GOT3 (cell line): ENCODE results near the gene ST6GALNAC4.

ENCODE experiments used
- DNase-seq: peaks from one replicate; lab custom pipeline; 2025; ENCODE audit warnings: mixed read lengths; lab: John Stamatoyannopoulos, UW

Gene ST6GALNAC4, protein sequence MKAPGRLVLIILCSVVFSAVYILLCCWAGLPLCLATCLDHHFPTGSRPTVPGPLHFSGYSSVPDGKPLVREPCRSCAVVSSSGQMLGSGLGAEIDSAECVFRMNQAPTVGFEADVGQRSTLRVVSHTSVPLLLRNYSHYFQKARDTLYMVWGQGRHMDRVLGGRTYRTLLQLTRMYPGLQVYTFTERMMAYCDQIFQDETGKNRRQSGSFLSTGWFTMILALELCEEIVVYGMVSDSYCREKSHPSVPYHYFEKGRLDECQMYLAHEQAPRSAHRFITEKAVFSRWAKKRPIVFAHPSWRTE

DNA sequence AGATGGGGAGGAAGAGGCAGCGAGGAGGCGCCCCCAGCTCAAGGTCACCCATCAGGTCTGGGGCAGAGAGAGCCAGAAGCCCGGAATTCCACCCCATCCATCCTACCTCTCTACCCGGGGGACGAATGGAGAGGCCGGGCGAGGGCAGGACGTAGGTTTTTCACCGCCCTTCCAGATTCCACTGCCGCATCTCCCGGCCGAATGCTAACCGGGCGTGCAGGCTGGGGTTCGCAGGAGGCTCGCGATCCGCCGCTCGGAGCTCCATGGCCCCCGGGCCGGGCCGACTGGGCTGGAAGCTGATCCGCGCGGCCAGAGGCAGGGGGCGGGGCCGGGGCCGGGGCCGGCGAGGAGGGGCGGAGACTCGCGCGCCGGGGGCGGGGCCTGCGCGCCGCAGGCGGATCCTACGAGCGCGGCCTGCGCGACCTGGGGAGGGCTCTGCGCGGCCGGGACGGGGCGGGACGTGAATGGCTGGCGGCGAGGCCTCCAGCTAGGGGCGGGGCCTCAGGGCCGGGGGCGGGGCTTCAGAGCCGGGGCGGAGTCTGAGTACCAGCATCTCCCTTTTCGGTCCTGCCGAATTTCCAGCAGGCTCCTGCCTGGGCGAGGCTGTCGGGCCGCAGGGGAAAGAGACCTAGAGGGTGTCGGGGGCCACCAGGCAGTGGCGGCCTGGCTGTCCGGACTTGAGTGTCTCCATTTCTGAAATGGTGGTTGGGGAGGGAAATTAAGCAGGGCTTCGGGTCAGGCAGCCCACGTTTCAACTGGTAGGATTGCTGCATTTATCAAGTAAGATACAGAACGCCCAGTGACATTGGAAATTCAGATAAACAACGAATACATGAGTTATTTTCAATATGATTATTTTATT, at the start of gene ST6GALNAC4:
TSS of gene ST6GALNAC4 (minus strand) at position 322 of the 862 bp plus-strand sequence. CDS start 622 bp downstream, outside the sequence.
- DNase-seq = peak; percentile 68

DNA sequence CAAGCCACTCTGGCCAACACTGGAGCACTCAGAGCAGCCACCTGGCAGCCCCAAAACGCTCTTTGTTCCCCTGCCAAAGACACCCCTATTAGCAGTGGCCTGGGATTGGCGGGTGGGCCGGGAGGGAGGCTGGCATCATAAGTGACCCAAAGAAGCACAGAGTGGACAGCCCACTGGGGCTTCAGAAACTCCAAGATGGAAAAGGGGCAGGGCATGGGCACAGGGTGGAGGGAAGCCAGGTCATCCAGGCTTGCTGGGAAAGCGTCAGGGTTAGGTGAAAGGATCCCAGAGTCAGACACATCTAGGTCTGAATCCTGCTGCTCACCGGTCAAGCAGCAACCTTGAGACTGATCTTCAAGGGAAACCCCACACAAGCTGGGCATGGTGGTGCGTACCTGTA, 49.1 kb upstream of the ST6GALNAC4 start:
- no peak for DNase-seq

DNA sequence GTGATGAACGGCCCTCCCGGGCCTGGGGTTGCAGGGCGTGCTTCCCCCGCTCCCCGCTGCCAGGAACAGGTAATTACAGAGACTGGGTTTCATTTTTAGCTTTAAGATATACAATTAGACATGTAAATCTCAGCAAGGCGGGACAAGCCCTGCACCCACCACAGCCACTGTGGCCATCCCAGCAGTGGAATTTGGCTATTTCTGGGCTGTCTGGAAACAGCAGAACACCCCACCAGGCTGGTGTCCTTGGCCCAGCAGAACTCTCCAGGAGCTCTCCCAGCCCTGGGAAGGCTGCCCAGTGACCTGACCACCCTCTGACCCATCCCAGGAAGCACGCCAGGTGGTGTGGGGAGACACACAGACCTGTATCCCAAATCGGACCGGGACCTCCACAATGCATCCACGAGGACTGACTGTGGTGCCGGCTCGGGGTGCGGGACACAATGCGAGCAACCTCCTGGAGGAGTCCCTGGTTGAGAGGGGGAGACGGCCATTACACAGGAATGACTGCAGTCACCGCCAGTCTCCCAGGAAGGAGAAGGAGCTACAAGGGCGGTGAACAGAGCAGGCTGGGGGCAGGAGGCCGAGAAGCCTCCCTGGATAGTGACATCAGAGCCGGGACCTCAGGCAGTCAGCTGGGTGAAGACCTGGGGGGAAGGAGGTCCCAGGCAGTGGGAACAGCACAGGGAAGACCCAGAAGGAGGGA, 46.7 kb upstream of the ST6GALNAC4 start:
- DNase-seq = no peak

DNA sequence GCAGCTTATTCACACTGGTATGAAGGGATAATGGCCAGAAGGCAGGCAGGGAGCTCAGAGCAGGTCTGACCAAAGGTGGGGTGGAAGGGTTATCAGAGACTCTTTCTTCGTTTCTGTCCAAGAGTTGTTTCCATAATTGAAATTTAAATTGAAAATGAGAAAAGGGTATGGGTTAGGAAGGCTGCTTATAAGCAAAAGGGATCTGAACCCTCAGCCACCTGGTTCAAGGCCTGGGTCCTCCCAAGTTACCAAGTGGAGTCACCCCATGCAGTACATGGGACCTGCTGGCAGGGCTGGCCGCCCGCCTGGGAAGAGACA, 46.2 kb upstream of the ST6GALNAC4 start:
- no peak for DNase-seq

DNA sequence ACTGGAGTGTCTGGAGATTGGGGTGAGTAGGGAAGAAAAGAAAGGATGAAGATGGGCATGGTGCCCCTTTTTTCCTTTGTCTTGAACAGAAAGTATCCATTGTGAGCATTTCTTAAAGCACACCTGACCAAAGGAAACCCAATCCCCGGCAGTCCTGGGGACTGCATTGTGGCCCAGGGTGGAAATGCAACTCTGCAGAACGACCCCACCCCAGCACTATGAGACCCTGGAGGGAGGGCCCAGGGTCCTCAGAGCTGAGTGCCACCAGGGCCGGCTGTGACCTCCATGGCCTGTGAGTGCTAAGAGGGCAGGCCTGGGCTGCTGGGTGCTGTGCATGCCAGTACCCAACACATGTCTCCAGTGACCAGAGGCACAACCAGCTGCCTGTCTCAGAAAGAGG, 45.4 kb upstream of the ST6GALNAC4 start:
- no peak for DNase-seq

DNA sequence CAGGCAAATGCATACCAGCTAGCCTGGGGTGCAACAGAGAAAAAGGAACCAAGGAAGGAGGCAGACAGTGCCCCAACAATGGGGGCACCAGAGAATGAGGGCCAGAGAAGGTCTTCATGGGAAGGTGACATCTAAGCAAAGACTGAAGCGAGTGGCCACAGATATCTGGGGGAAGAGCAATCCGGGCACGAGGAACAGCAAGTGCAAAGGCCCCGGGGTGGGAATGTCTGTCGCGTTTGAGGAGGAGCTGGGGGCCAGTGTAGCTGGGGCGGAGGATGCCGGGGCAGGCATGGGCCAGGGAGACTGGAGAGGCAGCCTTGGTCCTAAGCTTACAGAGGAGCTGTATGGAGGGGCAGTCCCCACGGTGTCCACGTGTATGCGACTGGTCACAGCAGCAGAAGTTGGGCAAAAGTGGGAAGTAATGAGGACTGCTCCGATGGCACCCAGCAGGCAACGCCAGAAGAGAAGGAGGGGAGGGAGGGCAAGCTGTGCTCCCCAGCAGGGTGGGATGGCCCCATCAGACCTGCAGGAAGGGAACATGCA, 44.8 kb upstream of the ST6GALNAC4 start:
- DNase-seq = no peak

DNA sequence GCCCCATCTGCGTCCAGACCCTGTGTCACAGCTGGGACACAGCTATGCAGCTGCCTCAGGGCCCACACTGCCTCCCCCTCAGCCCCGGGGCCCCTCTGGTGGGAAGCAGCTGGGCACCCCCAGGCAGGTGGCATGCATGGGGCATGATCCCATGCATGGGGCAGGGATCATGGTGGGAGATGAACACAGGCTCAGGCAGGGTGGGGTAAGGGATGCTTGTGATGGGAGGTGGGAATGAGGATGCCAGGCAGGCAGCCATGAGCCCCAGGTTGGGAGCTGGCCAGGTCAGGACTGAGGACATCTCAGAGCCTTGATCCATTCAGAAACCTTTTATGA, 44.3 kb upstream of the ST6GALNAC4 start:
- DNase-seq = no peak

DNA sequence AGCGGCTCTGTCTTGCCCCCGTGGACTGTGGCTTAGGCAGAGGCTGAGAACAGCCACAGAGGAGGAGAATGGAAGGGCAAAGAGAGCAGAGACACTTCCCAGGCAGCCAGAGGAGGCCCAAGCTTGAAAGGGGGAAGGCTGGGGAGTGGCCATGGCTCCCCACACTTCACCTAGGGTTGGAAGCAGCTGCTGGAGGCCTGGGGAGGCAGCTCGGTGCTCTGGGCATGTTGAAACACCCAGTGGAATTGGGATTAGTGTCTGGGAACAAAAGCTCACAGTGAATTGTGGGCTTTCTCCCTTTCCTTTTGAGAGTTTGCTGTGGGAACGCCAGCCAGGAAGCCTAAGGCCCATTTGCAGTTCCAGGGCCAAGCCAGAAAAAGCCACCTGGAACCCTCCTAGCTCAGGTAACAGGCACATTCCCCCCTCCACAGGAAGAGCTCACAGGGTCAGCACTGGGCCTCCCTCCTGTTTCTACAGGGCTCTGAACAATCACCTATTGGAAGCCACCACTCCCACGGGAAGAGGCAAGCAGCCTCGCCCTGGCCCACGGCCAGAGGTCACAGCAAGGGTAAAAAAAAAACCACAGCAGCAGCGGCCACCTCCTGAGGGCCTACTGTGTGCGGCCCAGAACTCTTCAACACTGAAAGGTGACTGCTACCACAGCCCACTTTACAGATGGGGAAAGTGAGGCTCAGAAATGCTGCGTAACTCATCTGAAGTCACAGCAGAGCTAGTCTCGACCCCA, 43.7 kb upstream of the ST6GALNAC4 start:
- DNase-seq = no peak

DNA sequence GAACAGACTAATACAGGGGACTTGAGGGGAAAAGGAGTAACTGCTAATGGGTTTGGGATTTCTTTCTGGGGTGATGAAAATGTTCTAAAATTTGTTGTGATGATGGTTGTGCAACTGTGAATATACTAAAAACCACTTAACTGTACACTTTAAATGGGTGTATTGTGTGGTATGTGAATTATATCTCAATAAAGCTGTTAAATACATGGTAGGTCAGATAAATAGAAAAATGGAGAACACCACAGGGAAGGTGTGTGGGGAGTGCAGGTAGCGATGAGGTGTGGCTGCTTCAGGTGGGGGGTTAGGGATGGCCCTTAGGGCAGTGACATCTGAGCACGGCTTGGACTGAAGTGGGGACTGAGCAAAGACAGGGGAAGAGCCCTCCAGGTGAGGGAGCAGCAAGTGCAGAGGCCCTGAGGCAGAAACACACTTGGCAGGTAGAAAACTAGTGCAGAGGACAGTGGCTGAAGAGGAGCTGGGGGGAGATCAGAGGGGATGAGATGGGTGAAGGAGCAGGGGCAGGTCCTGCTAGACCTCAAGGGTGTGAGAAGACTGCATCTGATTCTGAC, 43.1 kb upstream of the ST6GALNAC4 start:
- DNase-seq = no peak

DNA sequence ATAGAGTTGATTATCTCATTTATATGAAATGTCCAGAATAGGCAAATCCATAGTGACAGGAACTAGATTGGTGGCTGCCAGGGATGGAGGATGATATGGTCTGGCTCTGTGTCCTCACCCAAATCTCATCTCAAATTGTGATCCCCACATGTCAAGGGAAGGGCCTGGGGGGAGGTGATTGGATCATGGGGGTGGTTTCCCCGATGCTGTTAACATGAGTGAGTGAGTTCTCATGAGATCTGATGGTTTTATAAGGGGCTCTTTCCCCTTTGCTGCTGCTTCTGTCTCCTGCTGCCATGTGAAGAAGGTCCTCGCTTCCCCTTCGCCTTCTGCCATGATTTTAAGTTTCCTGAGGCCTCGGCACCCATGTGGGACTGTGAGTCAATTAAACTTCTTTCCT, 42.6 kb upstream of the ST6GALNAC4 start:
- DNase-seq = no peak

DNA sequence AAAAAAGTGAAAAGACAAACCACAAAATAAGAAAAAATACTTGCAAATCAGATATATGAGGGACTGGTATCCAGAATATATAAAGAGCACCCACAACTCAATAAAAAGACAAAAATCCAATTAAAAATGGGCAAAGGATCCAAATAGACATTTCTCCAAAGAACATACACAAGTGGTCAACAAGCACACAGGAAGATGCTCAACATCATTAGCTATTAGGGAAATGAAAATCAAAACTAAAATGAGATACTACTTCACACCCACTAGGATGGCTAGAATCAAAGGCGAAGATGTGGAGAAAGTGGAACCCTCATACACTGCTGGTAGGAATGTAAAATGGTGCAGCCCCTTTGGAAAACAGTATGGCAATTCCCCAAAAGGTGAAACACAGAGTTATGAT, 41.9 kb upstream of the ST6GALNAC4 start:
- DNase-seq = no peak

DNA sequence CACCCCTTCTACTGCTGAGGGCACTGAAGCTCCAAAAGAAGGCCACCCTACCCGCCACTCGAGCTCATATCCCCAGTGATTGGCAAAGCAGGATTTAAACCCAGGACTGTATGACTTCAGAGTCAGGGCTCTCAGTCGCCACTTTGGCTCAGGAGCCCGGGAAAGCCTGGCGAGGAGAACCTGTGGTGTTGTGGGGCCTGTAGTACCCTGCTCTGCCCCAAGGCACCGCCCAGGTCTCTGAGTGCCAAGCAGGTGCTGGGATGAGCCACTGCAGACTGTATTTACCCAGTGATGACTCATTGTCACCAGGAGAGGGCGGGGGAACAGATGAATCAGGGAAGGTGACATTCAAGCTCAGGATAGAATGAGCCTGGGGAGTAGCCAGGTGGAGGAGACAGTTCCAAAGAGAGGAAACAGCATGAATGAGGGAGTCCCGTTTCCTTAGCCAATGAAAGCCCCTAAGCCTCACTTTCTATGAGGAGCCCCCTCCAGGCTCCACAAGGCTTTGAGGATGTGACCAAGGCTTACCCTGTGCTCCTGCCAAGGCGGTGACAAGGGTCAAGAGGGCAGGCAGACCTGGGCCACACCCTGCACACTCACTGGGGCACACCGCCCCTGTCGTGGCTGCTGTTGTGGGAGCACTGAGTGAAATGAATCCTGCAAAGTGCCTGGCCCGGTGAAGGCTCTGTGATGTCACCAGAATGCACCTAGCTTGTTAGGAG, 38.6 kb upstream of the ST6GALNAC4 start:
- no peak for DNase-seq

DNA sequence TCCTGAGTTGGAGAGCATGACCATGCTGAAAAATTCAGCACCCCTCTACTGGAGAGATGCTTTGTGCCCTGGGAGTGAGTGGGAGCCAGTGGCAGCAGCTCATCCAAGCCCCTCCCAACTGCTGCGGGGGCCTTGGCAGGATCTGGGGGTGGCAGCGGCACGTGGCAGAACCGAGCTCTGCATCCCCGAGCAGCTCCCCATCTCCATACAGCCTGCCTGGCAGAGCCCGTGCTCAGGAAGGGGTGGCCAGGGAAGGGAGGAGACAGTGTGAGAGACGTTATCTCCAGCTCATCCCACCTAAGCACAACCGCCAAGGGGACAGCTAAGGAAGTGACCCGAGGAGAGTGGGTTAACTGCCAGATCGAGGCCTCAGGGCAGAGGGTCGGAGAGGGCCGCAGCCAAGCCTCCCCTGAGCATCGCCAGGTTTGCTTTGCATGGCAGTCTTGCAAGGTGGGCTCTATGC, 38.0 kb upstream of the ST6GALNAC4 start:
- DNase-seq = no peak

DNA sequence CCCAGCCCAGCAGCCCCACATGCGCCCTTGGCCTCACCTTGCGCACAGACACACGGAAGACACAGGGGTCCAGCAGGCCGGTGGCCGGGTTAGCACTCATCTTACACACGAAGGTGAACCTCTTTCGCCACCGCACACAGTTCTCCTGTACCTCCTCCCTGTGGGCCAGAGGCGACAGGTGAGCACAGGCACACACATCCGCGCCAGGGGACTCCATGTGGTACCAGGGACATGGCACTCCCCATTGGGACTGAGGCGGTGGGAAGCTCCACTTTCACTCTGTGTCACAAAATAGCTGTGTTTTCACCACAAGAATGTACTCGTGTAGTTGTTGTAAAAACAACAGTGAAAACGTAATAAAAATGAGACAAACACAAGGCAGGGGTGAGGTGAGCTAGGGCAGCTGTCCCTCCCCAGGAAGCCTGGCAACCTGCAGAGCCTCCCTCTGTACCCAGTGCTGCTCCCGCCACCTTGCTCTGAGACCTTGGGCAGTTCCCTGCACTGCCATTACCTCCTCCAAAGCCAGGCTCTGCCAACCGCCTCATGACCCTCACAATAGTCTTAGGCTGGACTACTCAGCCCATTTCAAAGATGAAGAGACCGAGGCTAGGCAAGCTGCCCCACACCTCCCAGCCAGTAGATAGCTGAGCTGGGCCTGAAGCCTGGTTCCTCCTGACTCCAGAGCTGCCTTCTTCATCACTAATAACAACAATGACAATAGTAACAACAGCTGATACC, 37.1 kb upstream of the ST6GALNAC4 start:
- DNase-seq = no peak

DNA sequence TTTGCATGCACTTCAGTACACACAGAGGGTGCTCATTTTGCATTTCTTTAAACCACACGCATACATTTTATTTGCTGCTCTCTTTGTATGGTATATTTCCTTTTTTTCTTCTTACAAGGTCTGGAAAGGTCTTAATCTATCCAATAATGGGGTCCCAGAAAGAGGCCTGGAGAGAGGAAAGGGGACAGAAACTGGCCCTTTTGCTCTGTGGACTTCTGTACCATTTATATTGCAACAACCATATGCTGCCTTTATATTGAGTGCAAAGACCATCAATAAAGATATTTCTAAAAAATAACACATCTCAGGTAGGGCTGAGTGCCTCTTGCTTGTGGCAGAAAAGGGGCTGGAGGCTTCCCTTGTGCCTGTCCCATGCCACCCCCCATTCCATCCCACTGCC, 36.3 kb upstream of the ST6GALNAC4 start:
- DNase-seq = no peak

DNA sequence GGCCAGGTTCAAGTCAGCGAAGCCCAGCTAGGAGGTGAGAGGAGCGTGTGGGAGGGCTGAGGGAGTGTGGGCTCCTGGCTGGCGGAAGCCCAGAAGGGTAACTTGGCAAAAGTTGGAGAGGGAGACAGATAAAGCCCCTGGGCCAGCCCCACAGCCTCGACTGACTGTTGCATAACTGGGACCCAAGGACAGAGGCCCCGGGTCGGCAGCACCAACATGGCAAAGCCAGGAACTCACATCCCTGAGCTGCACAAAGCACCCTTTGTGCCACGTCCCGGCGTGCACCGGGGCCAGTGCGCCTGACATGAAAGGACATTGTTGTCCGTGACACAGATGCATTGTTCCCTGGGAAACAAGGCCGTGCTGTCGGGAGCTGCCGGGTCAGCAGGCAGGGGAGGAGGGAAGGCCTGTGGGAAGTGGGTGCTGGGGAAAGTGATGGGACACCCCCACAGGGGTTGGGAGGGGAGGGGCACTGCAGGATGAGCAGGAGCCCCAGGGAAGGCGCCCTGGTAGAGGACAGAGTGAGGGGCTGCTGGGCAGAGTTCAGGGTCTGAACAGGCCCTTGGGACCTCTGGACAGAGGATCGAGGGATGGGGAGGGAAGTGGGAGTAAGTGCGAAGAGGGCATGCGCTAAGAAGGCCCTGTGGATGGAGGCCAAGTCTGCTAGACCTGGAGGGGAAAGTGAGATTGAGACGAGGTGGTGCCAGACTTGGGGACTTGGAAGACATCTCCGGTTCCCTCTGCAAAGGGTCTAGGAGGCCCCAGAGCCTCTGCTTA, 33.9 kb upstream of the ST6GALNAC4 start:
- DNase-seq = no peak

DNA sequence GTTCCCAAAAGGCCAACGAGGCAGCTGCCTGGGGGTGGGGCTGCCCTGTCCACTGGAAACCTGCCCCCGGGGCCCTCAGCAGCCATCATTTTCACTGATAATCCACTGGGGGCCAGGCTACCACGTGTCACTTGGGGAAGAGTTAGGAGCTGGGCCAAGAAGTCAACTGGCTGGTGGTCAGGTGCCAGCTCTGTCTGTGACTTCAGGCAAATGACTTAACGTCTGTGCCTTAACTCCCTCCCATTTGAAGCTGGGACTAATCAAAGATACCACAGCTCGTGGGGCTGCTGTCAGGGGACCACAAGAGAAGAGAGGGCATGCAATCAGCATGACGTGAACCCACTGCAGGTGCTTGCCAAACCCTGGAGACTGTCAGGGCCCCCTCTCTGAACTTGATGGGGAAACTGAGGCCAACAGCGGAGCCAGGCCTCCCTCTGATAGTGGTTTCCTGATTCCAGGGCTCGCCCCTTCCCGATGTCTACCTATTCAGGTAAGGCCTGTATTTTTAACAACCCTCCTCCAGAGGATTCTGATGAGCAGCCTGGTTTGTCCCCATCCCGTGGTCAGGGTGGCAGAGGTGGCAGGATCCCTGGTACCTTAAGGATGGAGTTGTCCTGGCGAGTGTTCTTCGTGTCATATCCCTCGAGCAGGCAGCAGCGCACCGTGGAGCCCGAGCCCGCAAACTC, 33.1 kb upstream of the ST6GALNAC4 start:
- DNase-seq = no peak

DNA sequence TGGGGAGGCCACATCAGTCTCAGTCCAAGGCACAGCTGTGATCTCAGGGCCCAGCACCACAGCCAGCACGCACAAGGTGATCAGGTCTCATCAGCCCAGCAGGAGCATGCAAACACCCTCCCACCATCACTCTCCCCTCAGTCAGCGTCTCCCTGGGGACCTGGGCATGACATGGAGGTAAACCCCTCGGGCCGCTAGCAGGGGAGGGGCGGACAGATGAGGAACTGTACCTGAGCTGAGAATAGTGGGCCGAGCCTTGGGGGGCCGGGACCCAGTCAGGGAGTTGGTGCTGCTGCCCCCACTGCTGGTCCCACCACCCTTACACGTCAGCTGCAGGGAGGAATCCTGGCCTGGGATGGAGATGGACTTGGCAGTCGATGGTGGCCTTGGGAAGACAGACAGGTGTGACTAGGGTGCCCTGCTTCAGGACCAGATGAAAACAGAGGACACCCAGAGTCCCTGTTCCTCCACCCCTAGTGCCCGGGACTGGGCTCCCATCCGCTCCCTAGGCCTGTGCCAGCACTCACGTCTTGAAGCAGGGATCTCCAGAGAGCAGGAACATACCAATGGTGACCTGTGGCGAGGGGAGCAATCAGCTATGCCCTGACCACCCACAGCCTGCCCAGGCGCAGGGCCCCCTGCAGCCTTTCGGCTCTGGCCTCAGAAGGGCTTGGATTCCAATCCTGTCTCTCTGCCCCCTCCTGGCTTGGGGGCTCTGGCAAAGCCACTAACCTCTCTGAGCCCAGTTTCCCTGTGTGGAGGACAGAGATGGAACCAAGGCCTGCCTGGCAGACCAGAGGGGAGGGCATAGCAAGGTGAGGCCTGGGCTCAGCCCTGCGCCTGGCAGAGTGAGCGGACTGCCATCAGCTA, 31.2 kb upstream of the ST6GALNAC4 start:
- no peak for DNase-seq
